NCI-H345 (cell line): Measurements from ENCODE around the gene DSCAML1.

Source experiments
- DNase-seq: peaks from one replicate; lab custom pipeline; 2025; lab: John Stamatoyannopoulos, UW

The DSCAML1 gene

GRCh38 chr11:117634756-117635603 lies 162.0 kb downstream of the DSCAML1 start:
- DNase-seq, result no peak

DNA sequence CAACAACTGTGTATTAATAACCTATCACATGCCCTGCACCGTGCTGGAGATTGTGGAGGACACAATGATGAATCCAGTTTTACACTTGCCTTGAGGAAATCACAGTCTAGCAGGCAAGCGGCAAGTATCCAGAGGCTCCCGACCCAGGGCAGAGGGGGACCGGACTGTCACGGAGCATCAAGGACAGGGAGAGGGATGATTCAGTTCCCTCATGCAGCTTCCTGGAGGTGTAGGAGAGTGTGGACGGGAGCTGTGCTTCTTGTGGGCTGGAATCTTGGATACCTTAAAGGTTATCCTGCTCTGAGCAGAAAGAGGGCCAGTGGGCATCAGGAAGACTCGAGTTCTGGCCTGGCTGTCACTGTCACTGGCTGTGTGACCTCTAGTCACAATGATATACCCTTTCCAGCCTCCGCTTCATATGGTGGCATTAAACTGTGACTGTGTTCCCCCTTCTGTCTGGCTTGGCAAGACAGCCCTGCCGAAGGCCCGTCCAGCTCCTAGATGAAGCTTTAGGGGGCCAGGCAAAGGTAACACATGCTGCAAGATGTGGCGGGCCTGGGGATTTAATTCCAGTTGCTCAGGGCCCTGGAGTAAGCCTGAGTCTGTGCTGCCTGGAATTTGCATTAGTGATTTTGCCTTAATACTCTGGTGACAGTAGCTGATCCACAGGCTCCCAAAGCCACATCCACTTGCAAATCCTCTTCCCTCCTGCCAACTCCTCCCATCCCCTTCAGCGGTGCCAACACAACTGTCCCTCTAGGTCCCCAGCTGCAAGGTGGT lies 162.8 kb downstream of the DSCAML1 start:
- DNase-seq, result no peak

DNA sequence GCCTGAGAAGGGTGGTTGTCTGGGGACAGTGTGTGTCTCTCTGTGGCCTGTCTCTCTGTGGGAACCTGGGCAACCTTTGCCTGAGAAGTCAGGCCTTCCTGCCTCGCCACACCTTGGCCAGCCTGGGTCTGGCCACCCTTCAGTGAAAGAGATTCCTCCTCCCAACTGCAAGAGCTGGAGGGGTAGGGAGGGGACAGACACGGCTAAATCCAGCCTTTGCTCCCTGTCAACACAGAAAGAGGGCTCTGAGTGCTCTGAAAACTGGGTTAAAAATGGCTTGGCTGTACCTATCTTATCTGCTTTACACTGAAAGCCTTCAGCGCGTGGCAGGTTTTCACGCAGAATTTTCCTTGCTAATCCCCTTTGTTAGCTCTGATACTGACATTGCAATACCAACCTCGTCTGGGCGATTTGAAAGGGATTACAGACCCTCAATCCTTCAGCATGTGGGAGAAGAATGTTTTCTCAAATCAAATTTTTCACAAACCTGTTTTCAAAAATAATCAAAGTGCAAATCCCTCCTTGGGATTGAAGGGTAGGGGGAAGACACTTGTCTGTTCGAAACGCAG lies 163.7 kb downstream of the DSCAML1 start:
- no peak for DNase-seq

DNA sequence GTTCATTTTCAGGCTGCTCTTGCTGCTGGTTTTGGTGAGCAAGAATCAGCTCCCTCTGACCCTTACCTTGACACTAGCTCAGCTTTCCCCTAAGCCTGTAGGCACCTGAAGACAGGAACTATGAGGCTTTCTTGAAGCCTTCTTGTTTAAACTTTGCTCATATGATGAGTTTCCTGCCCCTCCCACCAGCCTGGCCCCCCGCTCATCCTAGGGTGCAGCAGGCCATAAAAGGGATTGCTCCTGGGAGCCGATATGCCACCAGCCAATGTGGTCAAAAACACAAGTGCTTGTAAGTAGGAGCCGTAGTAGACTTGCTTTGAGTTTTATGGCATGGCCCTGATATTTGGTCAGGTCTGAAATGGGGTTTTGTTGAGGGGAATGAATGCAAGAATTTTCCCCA lies 164.7 kb downstream of the DSCAML1 start:
- DNase-seq, result no peak

DNA sequence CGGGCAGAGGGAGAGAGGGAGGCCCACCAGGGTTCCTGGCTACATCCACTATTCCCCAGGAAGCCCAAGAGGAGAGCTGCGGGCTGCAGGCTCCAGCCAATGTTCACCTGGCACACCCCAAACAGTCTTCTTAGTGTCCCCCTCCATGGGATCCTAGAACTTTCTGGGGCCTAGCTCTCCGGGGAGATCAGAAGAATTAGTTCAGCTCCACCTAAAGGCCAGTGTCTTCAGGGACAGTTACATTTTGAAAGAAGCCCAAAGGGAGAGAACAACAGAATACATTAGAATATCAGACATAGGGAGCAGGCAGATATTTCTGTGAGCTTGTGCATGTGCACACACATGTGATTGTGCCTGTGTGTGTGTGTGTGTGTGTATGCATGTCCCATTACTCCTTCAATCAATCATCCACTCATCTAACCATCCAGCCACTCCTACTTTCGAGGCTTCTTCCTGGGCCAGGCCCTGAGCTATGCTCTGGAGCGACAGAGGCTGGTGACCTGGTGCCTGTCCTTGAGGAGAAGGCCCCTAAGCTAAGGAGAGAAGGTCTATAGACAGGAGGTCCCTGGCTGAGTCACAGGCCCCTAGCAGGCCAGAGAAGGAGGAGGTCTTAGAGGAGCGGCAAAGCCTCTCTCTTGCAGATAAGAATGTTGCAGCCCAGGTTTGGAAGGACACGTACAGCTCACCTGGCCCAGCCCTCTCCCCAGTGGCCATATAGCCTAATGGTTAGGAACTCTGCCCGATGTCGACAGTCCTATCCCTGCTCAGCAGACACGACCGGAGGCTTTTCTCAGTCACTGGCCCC lies 165.5 kb downstream of the DSCAML1 start:
- no peak for DNase-seq

GRCh38 chr11:117629891-117630538 lies 167.0 kb downstream of the DSCAML1 start:
- no peak for DNase-seq

DNA sequence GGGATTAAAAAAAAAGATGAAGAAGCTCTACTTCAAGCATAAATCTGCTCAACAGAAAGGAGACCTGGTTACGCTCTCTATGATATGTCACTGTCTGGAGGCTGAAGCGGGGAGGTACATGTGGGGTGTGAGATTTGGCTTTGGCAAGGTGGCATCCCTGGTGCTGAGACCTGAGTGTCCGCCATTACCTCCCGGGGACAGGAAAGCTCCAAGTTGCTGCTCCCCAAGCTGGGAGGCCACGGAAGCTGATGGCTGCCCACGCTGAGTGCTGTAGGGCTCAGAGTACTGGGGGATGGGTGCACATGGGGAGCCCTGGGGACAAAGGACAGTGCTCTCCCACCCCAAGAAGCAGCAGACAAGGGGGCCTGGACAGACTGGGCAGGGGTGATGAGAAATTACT lies 167.9 kb downstream of the DSCAML1 start:
- no peak for DNase-seq

DNA sequence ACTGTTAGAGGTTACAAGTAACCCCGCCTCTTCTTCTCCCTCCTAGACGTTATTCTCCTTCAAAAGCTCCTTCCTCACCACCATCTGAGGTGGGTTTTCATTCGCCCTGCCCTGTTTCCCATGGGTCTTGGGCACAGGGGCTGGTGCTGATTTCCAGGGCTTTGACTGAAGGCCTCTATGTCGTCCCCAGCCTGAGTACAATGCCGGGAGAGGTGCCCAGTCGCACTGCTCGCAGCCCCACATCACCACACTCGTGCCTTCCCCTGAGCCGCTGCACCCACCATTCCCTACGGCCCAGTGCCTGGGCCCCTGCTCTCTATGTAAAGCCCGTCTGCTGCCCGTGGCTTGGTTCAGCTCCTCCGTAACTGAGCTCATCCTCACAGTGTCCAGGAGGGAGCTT lies 169.8 kb downstream of the DSCAML1 start:
- DNase-seq, result no peak

DNA sequence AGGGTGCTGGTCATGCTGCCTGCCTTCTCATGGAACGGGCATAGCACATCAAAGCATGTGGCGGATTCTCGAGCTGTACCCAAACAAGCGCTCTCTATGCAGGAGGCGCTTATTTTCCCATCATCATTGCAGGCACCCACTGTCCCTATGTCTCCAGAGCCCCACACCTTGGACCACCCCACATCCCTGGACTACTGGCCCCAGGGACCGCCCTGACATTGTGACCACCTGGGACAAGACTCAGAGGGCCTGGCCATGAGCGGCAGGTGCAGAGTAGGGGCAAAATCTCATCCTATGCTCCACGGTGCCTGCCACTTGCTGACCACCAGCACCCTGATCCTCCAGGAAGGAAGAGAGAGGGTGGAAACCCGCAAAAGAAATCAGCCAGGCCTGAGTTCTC lies 170.4 kb downstream of the DSCAML1 start:
- DNase-seq, result no peak

DNA sequence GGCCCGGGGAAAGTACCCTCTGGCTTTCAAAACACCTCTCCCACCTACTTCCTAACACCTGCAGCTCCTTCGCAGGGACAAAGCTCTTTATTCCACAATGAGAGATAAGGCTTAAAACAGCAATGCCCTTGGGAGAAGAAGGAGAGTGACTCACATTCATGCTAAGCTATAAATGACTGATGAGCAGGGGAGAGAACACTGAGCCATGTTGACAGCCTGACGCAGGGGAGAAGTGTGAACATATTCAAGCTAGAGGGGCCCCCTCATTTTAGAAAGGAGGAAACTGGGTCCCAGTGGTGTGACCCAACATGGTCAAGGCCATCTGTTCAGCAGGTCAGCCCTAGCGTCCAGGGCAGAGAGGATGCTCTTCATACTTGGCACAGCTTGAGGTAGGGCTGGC lies 171.8 kb downstream of the DSCAML1 start:
- no peak for DNase-seq

DNA sequence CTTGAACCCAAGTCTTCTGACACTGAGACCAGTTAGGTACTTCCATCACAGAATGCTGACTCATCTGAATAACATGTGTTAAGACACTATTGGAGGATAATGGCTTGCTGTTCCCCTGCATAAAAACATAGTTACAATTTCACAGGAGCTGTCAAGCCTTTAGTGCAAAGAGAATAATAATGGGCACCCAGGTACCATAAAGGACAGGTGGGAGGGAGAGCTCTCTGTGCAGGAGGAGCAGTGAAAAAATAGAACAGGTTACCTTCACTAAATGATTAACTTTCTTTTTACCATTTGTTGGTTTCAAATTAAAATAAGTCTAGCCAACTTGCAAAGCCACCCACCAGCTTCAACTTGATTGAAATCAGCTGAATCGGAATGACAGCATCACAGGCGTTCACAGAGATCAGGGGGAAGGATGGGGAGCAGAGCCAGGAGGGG lies 173.2 kb downstream of the DSCAML1 start:
- no peak for DNase-seq

DNA sequence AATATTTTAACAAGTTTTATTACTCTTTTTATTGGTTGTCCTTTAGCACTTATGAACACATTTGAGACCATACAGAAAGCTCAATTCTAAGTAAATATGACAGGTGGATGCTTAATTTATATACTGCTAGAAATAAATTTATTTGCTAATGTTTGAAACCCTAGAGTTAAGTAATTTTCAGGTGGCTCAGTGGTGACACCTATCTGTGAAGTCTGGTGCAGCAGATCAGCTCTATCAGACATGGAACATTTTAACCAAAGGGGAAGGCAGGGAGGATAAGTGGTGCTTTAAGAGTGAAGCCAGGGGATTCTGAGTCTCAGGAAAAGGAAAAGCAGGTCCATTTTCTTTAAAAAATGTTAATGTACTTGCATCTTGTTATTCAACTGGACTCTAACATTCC lies 175.8 kb downstream of the DSCAML1 start:
- DNase-seq, result no peak

DNA sequence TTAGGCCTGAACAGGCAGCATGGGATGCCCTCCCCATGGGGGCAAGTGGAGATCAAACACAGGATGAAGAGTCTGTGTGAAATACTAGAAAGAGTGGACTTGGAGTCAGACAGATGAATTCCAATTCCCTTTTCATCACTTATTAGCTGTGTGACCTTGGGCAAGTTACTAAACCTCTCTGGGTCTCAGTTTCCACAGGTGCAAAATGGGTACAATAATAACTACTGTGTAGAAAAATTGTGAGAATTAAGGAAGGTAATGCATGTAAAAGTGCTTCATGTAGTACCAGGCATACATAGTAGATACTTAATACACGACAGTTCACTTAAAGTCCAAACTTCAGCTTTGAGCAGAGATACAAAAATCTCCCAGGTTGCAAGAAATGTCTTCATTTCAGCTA lies 176.4 kb downstream of the DSCAML1 start:
- no peak for DNase-seq

DNA sequence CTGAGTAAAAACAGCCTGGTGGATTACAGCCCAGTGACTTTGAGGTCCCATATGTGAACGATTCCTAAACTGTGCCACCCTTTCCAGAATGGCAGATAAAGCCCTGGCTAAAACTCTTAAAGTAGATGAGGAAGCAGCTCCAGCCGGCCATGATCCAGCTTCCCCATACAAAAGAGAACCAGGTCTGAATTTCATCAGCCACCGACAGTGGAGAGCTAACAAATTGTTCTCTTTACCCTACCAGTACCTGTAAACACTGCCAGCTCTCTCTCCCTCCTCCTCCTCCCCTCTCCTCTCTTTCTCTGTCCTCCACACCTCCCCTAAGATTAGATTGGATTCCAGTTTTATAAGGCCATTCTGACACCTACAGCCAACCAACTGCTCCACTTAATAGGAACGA lies 176.9 kb downstream of the DSCAML1 start:
- no peak for DNase-seq

- DNase-seq, result no peak
Observed at GRCh38 chr11:117619661-117620060, 177.4 kb downstream of the DSCAML1 start.

- peak; percentile 25 for DNase-seq
Observed at GRCh38 chr11:117618982-117619355, 178.0 kb downstream of the DSCAML1 start.

DNA sequence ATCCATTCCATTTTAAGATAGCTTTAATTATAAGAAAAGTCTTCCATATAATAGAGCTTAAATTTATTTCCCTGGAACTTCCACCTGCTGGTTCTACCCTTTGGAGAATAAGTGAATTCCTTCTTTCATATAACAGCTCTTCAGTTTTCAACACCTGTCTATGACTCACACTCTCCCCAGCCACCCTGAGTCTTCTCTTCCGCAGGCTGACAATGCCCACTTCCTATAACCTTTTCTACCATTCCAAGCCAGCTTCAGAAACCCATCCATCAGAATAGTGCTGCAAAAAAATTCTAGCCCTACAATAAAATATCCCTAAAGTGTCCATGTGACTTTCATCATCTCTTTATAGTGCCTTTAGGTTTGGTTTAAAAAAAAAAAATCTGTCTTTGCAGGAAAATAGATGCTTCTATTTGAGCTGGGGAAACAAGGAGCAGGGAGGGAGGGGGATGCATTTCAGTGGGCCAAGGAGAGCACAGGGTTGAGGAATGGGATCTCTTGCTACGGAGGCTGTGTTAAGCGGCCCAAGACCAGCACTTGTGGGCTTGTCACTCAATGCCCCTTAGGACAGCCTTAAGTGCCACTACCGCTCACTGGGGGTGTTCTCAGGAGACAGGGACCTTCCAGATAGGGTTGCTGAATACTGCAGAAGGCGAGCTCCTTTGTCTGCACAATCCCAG lies 178.6 kb downstream of the DSCAML1 start:
- DNase-seq, result peak; percentile 37

GRCh38 chr11:117616979-117617378 lies 180.0 kb downstream of the DSCAML1 start:
- DNase-seq, result no peak

DNA sequence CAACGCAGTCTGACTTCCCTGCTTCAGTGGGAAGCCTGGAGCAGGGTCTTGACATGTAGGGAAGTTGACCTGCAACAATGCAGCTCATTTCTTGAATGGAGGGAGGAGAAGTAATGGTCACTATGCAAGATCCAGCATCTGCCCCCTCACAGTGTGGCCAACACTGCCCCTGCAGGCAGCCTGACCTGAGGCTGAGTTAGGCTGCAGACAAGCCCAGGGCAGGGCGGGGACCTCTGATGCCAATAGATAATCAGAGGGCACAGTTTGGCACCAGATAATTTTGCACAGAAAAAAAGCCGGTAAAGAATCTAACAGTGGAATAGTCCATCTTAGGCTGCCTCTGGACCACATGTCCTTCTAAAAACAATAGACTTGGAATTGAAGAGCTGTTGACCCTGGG lies 182.3 kb downstream of the DSCAML1 start:
- DNase-seq, result no peak

- no peak for DNase-seq
Observed at GRCh38 chr11:117613521-117613920, 183.5 kb downstream of the DSCAML1 start.

GRCh38 chr11:117612177-117612576 lies 184.8 kb downstream of the DSCAML1 start:
- no peak for DNase-seq
